HL-60/S4 treated with phorbol 12-myristate 13-acetate at 8.2 ng/mL for 4 days and 3 days (cell line): ENCODE measurements around the gene FEZF1.

Source experiments
- in situ Hi-C: fragments of 300-500 bp; cut with MboI; formaldehyde crosslinking; loops from 2 replicates; pipeline ENCODE4 v1.15.0; 2022; ENCODE audit warnings: low sequenced_read_pairs

FEZF1 gene

GRCh38 chr7:122304319-122304975, at the start of gene FEZF1:
Gene FEZF1 (minus strand): TSS chr7:122304750. CDS start chr7:122304437, 313 bp downstream.
- in situ Hi-C loops: no loop called here

- in situ Hi-C loops: no loop called here
Measured at GRCh38 chr7:122352454-122352853, 47.9 kb upstream of the FEZF1 start.

- in situ Hi-C loops: no loop called here
Measured at GRCh38 chr7:122350701-122351100, 46.2 kb upstream of the FEZF1 start.

GRCh38 chr7:122344303-122344620, 39.7 kb upstream of the FEZF1 start:
- in situ Hi-C loops: no loop called here

GRCh38 chr7:122343601-122344302, 39.2 kb upstream of the FEZF1 start:
- in situ Hi-C loops: no loop called here

GRCh38 chr7:122340427-122340826, 35.9 kb upstream of the FEZF1 start:
- in situ Hi-C loops: no loop called here

GRCh38 chr7:122339145-122339904, 34.8 kb upstream of the FEZF1 start:
- in situ Hi-C loops: no loop called here

- in situ Hi-C loops: no loop called here
Measured at GRCh38 chr7:122337011-122337410, 32.5 kb upstream of the FEZF1 start.

GRCh38 chr7:122329145-122329802, 24.7 kb upstream of the FEZF1 start:
- in situ Hi-C loops: no loop called here

- in situ Hi-C loops: no loop called here
Measured at GRCh38 chr7:122327969-122328368, 23.4 kb upstream of the FEZF1 start.

- in situ Hi-C loops: no loop called here
Measured at GRCh38 chr7:122316467-122317388, 12.2 kb upstream of the FEZF1 start.

GRCh38 chr7:122315507-122316466, 11.2 kb upstream of the FEZF1 start:
- in situ Hi-C loops: no loop called here

- in situ Hi-C loops: no loop called here
Measured at GRCh38 chr7:122314284-122314683, 9.7 kb upstream of the FEZF1 start.

GRCh38 chr7:122312789-122313188, 8.2 kb upstream of the FEZF1 start:
- in situ Hi-C loops: no loop called here

- in situ Hi-C loops: no loop called here
Measured at GRCh38 chr7:122311734-122312450, 7.3 kb upstream of the FEZF1 start.

GRCh38 chr7:122311050-122311700, 6.6 kb upstream of the FEZF1 start:
- in situ Hi-C loops: no loop called here

- in situ Hi-C loops: no loop called here
Measured at GRCh38 chr7:122310119-122311021, 5.8 kb upstream of the FEZF1 start.
